ENCODE results near the gene XXYLT1.

- TF ChIP-seq, protein P1, sequence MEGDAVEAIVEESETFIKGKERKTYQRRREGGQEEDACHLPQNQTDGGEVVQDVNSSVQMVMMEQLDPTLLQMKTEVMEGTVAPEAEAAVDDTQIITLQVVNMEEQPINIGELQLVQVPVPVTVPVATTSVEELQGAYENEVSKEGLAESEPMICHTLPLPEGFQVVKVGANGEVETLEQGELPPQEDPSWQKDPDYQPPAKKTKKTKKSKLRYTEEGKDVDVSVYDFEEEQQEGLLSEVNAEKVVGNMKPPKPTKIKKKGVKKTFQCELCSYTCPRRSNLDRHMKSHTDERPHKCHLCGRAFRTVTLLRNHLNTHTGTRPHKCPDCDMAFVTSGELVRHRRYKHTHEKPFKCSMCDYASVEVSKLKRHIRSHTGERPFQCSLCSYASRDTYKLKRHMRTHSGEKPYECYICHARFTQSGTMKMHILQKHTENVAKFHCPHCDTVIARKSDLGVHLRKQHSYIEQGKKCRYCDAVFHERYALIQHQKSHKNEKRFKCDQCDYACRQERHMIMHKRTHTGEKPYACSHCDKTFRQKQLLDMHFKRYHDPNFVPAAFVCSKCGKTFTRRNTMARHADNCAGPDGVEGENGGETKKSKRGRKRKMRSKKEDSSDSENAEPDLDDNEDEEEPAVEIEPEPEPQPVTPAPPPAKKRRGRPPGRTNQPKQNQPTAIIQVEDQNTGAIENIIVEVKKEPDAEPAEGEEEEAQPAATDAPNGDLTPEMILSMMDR (IDR thresholded peaks at IDR 0.05) = no peak
- no peak for TF ChIP-seq POLR2A (IDR thresholded peaks at IDR 0.05)
Measured at GRCh38 chr3:195185583-195185982, 85.4 kb downstream of the XXYLT1 start.
